PFSK-1 (cell line): ENCODE measurements around the gene NOC3L.

Source experiments
- POLR2AphosphoS5 ChIP-seq: IDR thresholded peaks from 2 replicates; pipeline ENCODE4 v1.6.1; 2012; ENCODE audit warnings: low read depth, mild to moderate bottlenecking, control low read depth, low read length, moderate library complexity
- SIN3A ChIP-seq: IDR thresholded peaks from 2 replicates; pipeline ENCODE4 v1.6.1; 2012; ENCODE audit warnings: mild to moderate bottlenecking, low read length, moderate library complexity, borderline replicate concordance; ENCODE audit not compliant: insufficient read depth
- TAF1 ChIP-seq: IDR thresholded peaks from 2 replicates; pipeline ENCODE4 v1.6.1; 2012; ENCODE audit warnings: low read length, control low read depth, borderline replicate concordance; ENCODE audit not compliant: insufficient read depth
- TF ChIP-seq, protein P1 (sequence below), 2 experiments: IDR thresholded peaks; 2 replicates each; pipeline versions ENCODE4 v1.6.1 to v1.8.0; 2011 to 2012; ENCODE audit warnings: low read depth in 2 of 2, low read length in 2 of 2, control low read depth in 1 of 2, inconsistent platforms in 1 of 2, mild to moderate bottlenecking in 1 of 2, moderate library complexity in 1 of 2; ENCODE audit not compliant: insufficient read depth in 1 of 2

DNA sequence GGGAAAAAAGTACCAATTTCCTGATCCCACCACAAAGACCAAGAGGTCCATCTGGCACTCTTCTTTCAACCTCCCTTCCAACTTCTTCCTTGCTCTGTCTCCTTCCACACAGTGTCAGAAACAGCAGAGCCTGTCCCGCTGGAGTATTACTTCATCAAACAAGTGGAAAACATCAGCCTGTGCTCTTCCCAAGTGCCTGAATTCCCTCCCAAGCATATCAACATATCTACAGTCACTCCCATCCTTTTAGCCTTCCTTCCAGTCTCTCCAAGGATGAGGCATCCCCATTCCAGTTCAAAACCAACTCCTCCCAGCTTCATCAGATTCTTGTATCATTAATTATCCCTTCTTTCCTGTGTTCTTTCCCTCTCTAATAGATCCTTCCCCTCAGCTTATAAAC, 1.7 kb upstream of the NOC3L start:
- no peak for TF ChIP-seq POLR2AphosphoS5
- TF ChIP-seq, protein P1, sequence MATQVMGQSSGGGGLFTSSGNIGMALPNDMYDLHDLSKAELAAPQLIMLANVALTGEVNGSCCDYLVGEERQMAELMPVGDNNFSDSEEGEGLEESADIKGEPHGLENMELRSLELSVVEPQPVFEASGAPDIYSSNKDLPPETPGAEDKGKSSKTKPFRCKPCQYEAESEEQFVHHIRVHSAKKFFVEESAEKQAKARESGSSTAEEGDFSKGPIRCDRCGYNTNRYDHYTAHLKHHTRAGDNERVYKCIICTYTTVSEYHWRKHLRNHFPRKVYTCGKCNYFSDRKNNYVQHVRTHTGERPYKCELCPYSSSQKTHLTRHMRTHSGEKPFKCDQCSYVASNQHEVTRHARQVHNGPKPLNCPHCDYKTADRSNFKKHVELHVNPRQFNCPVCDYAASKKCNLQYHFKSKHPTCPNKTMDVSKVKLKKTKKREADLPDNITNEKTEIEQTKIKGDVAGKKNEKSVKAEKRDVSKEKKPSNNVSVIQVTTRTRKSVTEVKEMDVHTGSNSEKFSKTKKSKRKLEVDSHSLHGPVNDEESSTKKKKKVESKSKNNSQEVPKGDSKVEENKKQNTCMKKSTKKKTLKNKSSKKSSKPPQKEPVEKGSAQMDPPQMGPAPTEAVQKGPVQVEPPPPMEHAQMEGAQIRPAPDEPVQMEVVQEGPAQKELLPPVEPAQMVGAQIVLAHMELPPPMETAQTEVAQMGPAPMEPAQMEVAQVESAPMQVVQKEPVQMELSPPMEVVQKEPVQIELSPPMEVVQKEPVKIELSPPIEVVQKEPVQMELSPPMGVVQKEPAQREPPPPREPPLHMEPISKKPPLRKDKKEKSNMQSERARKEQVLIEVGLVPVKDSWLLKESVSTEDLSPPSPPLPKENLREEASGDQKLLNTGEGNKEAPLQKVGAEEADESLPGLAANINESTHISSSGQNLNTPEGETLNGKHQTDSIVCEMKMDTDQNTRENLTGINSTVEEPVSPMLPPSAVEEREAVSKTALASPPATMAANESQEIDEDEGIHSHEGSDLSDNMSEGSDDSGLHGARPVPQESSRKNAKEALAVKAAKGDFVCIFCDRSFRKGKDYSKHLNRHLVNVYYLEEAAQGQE (IDR thresholded peaks at IDR 0.05; ENCODE audit: insufficient read depth in 1 of 2, low read depth in 2 of 2, low read length in 2 of 2) = no peak
- no peak for TF ChIP-seq TAF1
- no peak for TF ChIP-seq SIN3A
